GM21825 (cell line): Measurements from ENCODE around the gene AQP3.
"Not testable (repeated sequence)": the region's sequence is repeated elsewhere in the genome, so short reads cannot be mapped to it uniquely, and the experiment has no call there.

Experiments
- ATAC-seq: cut with Tn5 transposase; IDR thresholded peaks from one replicate; pipeline ENCODE4 v1.9.1; 2021; ENCODE audit warnings: mild to moderate bottlenecking, moderate library complexity; ENCODE audit not compliant: unreplicated experiment

Gene AQP3

DNA sequence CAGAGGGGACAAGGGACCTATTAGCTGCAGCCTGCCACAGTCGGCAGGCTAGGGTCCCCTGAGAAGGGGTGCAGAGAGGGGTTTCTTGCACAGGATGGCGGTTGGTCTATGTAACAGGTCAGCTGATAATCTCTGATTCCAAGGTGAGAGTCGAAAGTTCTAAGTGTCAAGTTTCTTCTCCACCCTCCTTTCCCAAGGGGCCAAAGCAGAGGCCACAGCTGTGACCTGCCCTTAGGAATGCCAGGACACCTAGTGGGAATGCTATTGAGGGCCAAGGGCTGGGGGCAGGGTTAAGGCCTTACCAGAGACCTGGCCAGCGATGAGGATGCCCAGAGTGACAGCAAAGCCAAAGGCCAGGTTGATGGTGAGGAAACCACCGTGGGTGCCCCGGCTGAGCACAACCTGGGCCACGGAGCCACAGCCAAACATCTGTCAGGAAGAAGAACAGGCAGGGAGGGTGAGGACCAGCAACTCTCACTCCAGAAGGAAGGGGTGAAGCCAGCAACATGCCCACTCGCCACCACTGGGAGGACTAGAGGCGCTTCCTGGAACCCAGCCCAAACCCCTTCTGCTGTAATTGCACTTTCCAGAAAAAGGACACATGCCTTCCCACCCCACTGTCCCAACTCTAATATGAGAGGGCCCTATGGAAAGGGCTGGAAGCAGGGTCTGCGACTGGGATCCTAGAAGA, 3.8 kb downstream of the AQP3 start:
- no peak for ATAC-seq

DNA sequence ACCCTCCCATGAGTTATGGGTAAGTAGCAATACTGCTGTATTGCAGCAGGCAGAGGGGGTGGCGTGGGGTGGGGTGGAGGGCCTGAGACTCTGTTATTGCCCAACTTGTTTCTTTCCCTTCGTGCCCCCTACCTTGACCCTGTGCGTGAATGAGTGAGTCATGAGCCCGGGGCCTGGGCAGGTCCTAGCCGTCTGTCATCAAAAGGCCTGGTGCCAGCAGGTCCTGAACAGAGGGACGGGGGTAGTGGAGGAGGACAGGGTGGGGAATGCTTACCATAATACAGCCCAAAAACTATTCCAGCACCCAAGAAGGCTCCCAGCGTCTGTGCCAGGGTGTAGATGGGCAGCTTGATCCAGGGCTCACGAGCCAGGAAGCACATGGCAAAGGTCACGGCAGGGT, 4.3 kb downstream of the AQP3 start:
- no peak for ATAC-seq

DNA sequence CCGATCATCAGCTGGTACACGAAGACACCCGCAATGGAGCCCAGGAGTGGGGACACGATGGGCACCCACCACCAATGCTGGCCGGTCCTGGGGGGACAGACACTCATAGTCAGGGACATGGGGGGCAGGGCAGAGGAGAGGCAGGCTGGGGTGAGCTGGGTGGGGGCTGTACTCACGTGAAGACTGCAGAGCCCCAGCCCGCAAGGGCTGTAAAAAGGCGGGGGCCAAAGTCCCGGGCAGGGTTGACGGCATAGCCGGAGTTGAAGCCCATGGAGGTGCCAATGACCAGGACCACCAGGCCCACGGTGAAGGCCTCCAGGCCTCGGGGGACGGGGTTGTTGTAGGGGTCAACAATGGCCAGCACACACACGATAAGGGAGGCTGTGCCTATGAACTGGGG, 5.3 kb downstream of the AQP3 start:
- no peak for ATAC-seq

DNA sequence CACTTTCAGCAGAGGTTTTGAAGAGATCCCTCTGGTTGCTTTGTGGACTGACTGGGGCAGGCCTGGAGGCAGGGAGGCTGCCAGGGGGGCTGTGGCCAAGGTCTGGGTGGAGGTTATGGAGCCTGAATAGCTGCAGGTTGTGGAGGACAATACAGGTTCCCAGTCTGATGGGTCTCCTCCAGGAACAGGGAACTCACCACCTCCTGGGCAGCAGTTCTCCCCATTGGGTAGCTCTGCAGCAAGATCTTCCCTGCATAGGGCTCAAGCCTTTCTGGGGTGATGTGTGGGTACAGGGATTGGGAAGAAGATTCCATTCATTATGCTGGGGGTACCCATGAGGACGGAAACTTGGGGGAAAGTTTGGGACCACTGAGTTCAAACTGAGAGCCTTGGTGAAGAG, 6.8 kb downstream of the AQP3 start:
- ATAC-seq: no peak

DNA sequence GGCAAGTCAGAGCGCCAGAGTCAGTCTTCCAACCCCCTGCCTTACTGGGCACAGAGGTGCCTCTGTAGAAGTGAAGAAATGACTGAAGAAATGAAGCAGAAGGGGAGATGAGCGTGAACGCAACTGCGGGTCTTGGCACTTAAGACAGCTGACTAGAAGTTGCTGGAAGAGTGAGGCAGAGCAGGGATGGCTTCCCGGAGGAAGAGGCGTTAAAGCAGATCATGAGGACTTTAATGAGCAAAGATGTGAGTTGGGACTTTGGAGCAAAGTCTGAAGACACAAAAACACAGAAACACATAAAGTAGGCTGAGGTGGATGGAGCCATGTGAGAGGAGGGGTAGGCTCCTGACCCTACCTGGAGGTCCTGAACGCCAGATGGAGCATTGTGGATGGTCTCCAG, 7.2 kb downstream of the AQP3 start:
- ATAC-seq: no peak

DNA sequence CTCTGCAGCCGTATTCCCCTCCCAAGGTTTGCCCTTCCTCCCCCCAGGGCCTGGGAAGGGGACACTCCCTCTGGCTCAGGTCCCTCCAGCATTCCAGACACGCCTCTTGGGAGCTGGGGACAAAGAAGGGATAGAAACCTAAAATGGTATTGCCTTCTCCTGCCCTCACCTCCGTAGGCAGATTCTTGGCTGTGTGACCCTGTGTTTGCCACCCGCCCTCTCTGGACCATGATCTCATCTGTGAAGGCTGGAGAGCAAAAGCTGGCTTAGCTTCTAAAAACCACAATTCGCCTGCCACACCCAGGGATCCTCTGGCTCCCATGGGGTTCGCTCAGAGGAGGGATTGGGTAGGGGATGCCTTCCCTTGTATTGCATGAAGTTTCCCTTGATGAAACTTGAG, 7.7 kb downstream of the AQP3 start:
- no peak for ATAC-seq

DNA sequence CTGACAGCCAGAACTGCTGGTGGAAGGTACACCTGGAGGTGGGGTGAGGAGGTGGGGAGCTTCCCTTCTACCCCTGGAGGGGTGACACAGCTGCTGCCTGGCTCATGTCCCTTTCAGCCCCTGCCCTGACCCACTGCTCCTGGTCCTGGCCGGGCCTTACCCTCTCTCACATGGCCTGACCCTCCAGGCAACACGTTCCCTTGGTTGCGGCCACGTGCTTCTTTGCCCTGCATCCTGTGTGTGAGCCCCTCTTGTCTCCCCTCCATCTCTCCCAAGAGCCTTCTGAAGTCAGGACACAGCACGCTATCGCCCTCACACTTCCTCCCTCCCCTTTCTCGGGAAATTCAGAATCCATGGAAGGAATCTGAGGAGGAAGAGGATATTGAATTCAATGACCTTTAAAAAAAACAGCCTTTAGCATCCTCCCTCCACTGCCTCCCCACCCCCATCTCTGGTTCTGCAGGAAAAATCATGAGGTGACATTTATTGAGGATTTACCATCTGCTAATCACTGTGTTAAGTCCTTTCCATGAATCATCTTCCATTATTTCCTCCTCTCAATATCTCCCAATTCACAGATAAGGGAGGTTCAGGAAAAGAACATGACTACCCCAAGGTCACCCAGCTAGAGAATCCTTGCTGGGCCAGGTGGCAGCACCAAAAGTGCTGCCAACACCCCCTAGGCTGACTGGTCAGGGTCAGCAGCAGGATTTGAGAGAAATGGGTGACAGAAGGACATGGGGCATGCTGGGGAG, 8.3 kb downstream of the AQP3 start:
- no peak for ATAC-seq

DNA sequence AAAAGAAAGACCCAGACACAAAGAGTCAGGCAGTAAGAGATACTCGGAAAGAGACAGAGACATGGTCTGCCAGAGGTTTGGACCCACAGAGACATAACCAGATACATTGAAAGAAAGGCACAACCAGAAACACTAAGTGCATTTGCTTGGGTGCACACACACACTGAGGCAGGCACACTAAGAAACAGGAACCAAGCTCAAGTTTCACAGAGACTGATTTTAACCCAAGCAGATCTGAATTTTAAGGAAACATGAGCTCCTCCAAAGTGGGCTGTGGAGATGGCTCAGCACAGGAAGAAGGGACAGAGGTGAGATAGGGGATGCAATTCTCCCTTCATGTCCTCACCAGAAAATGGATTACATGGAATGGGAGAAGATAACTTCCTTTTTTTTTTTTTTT, 9.5 kb downstream of the AQP3 start:
- ATAC-seq: no peak

DNA sequence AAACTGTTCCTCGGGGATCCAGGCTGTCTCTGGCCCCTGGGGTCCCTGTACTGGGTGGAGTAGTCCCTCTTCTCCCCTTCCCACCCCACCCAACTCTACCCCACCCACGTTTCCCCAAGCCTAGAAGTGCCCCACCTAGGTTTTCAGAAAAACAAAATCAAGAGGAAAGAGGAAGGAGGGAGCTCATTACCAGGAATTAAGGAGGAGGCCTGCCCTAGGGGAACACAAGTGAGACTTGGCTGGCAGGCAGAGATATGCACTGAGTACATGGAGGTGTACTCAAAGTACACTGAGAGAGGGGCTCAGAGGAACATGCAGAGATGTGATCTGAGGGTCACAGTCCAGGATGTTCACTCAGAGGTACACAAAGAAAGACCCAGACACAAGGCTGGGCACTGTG, 10.2 kb downstream of the AQP3 start:
- ATAC-seq: no peak

DNA sequence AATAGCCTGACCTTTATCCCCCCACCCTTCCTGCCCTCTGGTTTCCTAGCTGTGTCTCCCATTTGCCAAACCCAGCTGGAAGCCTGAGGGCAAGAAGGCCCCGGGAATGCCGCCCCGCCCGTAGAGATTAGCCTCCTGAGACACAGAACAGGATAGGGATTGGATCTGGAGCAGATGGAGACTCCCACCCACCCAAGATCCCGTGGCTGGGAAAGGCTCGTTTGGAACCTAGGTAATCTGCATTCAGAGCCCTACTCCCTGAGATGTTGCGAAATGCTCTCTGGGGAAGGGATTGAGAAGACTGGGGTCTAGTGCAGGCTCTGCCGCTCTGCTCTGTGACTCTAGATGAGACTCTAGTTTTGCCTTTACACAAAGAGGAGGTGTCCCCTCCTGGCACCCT, 10.9 kb downstream of the AQP3 start:
- no peak for ATAC-seq

DNA sequence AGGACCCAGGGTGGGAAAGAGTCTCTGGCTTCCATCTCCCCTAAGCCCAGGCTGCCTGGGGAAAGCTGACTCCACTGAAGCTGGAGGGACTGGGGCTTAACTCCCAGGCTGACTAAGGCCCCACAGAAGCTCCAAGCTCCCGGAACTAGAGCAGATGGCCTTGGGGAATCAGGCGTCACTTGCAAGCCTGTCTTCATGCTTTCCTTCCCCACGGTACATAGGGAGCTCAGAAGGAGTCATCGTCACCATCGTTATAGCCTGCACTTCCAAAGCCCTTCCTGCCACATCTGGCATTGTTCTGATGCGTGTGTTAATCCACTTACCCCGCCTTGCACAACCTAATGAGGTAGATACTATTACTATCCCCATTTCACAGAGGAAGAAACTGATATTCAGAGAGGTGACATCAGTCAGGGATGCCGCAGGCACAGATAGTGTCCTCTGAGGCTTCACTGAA, 11.5 kb downstream of the AQP3 start:
- no peak for ATAC-seq

DNA sequence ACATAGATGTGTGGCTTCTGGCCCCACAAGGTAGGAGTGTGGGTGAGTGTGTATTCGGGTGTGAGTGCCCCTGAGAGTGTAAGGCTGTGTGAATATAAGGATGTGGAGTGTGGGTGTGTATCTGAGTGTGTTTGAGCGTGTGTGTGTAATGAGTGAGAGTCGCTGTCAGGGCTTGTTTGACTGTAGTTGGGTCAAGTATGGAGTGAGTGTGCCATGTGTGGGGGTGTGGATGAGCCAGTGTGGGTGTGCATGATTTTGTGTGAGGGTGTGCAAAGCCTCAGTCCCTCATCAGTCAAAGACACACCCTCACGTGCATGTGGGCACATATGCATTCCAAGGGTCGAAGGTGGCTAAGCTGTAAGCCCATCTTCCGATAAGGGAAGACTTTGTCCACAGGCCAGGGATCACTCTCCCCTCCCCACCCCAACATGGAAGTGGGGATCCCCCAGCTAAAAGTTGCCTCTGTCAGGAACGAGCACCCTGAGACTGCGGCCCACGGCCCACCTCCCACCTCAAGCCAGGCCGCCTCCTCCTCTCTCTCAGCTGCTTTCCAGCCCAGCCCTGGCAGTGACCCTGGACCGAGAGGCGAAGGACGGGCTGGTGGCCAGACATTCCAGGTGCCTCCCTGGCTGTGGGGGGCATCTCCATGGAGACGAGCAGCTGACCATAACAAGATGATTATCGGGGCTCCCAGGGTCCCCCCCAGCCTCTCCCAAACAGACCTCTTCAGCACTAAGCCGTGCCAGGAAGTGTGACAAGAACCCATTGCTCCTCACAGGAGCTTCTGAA, 12.9 kb downstream of the AQP3 start:
- ATAC-seq: no peak

DNA sequence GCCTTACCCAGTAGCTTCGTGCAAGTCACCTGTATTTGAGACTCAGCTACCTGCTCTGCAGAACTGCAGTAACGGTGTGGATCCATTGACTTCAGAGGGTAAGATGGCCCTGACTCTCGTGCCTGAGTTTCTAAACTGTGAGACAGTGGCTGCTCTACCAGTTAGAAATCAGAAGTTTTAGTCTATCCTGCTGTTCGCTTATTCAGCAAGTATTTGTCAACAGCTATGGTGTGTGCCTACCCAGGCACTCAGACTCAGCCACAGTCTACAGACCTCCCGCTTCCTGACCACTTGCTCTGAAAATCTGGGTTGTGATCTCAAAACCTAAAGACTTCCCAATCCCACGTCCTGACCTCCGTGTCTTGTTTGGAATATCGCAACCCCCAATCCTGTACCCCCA, 13.5 kb downstream of the AQP3 start:
- no peak for ATAC-seq

DNA sequence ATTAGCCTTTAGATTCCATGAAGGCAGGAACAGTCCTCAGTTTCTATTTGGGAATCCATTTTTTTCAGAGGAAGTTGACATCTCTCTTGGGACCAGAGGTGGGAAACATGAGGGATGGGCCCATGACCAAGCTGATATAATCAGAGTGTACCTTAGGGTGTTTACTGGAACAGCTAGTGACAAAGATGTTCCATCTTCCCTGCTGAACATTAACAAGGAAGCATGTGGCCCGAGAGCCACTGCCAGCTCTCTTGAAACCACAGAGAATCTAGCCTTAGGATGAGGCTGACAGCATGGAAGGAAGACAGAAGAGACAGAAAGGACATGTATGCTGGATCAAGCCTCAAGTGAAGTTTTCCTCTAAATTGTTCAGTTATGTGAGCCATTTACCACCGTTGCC, 16.0 kb downstream of the AQP3 start:
- no peak for ATAC-seq

DNA sequence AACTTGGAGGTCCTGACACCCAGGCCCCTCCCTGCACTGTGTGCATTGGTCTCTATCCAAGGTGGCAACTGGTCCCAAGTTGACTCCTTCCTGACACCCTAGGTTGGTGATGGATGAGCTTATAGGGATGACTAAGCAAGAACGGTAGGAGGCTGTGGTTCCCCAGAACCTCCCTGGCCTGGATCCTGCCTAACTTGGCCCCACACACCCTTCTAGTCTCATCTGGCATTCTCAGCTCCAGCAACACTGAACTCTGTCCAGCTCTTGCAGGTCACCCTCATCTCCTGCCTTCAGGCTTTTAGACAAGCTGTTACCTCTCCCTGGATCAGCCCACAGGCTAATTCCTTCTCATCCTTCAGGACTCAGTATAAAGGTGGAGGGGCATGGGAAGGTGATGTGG, 16.5 kb downstream of the AQP3 start:
- no peak for ATAC-seq

DNA sequence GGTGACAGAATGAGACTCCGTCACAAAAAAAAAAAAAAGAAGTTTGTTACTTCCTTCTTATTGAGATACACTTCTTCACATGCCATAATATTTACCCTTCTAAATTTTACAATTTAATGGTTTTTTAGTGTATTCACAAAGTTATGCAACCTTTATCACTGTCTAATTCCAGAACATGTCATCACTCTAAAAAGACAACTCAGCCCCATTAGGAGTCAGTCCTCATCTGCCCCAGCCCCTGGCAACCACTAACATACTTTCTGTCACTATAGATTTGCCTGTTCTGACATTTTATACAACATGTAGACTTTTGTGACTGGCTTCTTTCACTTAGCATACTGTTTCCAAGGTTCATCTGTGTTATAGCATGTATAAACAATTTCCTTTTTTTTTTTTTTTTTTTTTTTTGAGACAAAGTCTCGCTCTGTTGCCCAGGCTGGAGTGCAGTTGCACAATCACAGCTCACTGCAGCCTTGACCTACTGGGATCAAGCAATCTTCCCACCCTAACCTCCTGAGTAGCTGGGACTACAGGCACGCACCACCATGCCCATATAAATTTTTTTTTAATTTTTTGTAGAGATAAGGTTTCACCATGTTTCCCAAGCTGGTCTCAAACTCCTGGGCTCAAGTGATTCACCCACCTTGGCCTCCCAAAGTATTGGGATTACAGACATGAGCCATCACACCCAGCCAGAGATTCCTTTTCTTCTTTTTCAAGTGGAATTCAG, 18.0 kb downstream of the AQP3 start:
- ATAC-seq: no peak

DNA sequence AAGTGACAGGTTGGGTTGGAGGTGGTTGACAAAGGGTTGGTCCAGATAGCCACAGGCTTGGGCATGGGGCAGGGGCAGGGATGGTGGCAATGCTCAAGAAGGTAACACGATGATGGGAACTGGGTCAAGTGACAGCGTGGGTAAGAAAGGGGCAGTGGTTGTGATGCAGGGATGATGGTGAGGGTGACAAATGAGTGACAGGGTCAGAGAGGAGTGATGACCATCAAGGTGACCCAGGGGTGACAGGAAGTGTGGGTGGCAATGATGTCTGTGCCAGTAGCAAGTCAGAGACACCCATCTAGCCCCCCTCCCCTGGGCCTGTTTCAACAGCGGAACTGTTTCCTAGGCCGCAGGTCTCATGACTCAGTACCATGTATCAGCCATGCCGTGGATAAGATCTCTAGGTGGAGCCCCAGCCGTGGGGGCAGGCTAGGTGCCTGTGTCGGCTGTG, 20.5 kb downstream of the AQP3 start:
- ATAC-seq: no peak

DNA sequence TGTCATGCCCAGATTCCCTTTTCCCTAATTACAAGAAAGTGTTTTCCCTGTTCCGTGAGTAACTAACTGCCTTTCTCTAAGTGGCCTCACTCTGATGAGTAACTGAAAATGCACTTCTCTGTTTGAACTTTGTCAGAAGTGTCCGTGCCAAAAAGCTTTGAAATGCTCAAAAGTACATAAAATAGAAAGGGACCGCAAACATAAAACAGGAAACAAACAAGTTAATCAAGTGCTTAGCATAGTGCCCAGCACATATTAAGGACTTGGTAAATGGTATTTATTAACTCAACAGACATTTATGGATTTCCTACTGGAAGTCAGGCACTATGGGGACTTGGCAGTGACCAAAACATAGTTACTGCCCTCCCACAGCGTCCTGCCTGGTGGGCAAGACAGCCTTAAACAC, 22.3 kb downstream of the AQP3 start:
- no peak for ATAC-seq

DNA sequence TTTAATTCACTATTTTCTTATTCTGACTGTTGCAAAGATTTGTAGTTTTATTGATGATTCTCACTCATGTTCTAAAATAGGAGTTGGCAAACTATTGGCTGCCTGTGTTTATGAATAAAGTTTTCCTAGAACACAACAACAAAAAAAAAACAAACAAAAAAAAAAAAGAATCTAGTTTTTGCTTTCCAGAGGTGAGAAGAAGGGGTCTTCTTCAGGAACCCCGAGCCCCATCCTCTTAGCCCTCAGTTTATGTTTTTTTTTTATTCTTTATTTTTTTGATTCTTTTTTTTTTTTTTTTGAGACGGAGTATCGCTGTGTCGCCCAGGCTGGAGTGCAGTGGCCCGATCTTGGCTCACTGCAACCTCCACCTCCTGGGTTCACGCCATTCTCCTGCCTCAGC, 22.9 kb downstream of the AQP3 start:
- not testable (repeated sequence) for ATAC-seq

DNA sequence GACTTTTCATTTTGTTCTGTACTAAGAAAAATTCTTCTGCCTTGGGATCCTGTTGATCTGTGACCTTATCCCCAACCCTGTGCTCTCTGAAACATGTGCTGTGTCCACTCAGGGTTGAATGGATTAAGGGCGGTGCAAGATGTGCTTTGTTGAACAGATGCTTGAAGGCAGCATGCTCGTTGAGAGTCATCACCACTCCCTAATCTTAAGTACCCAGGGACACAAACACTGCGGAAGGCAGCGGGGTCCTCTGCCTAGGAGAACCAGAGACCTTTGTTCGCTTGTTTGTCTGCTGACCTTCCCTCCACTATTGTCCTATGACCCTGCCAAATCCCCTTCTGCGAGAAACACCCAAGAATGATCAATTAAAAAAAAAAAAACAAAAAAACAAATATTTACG, 23.4 kb downstream of the AQP3 start:
- not testable (repeated sequence) for ATAC-seq

DNA sequence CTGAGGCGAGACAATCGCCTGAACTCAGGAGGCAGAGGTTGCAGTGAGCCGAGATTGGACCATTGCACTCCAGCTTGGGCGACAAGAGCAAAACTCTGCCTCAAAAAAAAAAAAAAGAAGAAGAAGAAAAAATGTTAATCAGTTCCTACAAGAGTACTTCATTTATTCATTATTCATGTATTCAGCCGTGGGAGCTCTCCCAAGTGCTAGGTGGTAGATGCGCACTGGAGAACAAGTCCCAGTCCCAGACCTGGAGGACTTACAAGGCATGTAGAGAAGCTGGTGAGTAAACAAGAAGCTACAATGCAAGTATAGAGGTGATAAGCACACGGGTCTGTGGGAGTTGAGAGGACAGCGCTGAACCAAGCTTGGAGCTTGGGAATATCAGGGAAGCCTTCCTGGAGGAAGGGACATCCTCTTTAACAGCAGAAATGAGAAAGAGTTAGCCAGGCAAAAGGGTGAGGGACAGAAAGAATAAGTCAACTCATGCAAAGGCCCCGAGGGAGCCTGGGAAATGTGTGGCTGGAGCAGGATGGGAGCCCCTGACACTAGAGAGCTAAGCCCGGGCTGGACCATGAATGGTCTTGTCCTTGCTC, 27.6 kb downstream of the AQP3 start:
- no peak for ATAC-seq
